Upper lobe of left lung (tissue), 6 donors: ENCODE measurements around the gene GOLGA8K. TPM values are rescaled to one million over a fixed set of nuclear protein-coding genes. Genes with fewer than 3 reads are reported as not detected.
"Not testable (repeated sequence)": the region's sequence is repeated elsewhere in the genome, so short reads cannot be mapped to it uniquely, and the experiment has no call there.

ENCODE experiments used
- ATAC-seq, 2 donors: fragments of 200-7000 bp; cut with Tn5 transposase; one replicate each; pipeline ENCODE4 v1.9.1; 2022; ENCODE audit warnings: mild to moderate bottlenecking in 2 of 2, moderate library complexity in 2 of 2; ENCODE audit not compliant: low FRiP score in 2 of 2
- DNase-seq, 2 donors: peaks; one replicate each; pipeline ENCODE4 v3.0.0-alpha.2; 2019 to 2020
- H3K27ac ChIP-seq, 4 donors: fragments of 200-600 bp; sonication (generic); one replicate each; pipeline ENCODE4 v1.5.1; 2016 to 2019
- H3K27me3 ChIP-seq, 4 donors: fragments of 200-600 bp; sonication (generic); one replicate each; pipeline ENCODE4 v1.5.1; 2017 to 2019
- H3K36me3 ChIP-seq, 4 donors: fragments of 200-600 bp; sonication (generic); one replicate each; pipeline ENCODE4 v1.5.1; 2016 to 2019
- H3K4me1 ChIP-seq, 4 donors: fragments of 200-600 bp; sonication (generic); one replicate each; pipeline ENCODE4 v1.5.1; 2018 to 2019
- H3K4me3 ChIP-seq, 4 donors: fragments of 200-600 bp; sonication (generic); one replicate each; pipeline ENCODE4 v1.5.1; 2017 to 2019; ENCODE audit warnings: mild to moderate bottlenecking in 2 of 4, moderate library complexity in 1 of 4
- H3K9me3 ChIP-seq, 4 donors: fragments of 200-600 bp; sonication (generic); one replicate each; pipeline ENCODE4 v1.5.1; 2018 to 2019
- WGBS, 2 donors: methylation state at CpG; one replicate each; pipeline ENCODE4 v1.1.5; 2017 to 2018; 5-methylcytosine and 5-hydroxymethylcytosine counted together
- total RNA-seq, 6 donors: library from RNA; depleted of rRNA in 4 of 6; stranded (reverse); fragments of >200 nt in 4 of 6; gene quantifications; one replicate each; pipeline versions ENCODE4 v1.1.0 to v1.2.1, GENCODE V29; 2016 to 2021
- TF ChIP-seq, protein P1 (sequence below), 6 experiments: fragments of 450-650 bp in 4 of 6; fragments of 200-600 bp in 2 of 6; sonication (generic) in 2 of 6; IDR thresholded peaks; one replicate each; pipeline ENCODE4 v1.5.1; 2016 to 2019; ENCODE audit warnings: antibody characterized with exemption in 6 of 6
- donor health status: DM: no; HTN: no; CAD: no; lungs with moderate emphysema.
- donor health status: DM: no; HTN: yes; CAD: no; lungs with severe emphysema.

The GOLGA8K gene, protein sequence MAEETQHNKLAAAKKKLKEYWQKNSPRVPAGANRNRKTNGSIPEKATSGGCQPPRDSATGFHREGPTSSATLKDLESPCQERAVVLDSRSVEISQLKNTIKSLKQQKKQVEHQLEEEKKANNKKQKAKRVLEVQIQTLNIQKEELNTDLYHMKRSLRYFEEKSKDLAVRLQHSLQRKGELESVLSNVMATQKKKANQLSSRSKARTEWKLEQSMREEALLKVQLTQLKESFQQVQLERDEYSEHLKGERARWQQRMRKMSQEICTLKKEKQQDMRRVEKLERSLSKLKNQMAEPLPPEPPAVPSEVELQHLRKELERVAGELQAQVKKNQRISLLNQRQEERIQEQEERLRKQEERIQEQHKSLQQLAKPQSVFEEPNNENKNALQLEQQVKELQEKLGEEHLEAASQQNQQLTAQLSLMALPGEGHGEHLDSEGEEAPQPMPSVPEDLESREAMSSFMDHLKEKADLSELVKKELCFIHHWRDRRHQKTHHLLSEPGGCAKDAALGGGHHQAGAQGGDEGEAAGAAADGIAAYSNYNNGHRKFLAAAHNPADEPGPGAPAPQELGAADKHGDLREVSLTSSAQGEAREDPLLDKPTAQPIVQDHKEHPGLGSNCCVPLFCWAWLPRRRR
- 1 to 10 TPM in 3 of 6 donors, under 1 TPM in 1, not detected in 2; 0.89 to 8.4 (median 1.9) TPM for total RNA-seq

DNA sequence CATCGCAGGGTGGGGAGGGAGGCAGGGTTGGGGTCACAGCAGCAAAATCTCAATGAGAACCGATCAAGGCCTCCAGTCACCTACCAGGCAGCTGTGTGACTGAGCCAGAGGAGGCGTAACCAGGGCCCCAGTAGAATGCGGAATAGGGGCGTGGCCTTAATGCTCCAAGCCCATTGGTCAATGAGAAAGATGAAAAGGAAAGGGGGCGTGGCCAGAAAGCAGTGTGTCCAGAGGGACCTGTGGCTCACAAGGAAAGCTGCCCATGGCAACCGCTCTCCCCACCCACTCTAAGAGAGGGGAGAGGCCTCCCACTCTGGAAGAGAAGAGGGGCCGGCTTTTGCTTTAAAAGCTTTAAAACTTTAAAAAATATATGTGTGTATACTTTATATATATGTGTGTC, at the start of gene GOLGA8K:
Gene GOLGA8K (minus strand): TSS at position 101 of the 400 bp plus-strand sequence. CDS start 98 bp downstream, at position 3.
- not testable (repeated sequence) for H3K4me3 ChIP-seq, ATAC-seq, DNase-seq, H3K9me3 ChIP-seq, H3K27me3 ChIP-seq, H3K27ac ChIP-seq, H3K4me1 ChIP-seq, H3K36me3 ChIP-seq
- WGBS, 2 donors = no CpG with 5 or more reads among the region's 8 CpGs

DNA sequence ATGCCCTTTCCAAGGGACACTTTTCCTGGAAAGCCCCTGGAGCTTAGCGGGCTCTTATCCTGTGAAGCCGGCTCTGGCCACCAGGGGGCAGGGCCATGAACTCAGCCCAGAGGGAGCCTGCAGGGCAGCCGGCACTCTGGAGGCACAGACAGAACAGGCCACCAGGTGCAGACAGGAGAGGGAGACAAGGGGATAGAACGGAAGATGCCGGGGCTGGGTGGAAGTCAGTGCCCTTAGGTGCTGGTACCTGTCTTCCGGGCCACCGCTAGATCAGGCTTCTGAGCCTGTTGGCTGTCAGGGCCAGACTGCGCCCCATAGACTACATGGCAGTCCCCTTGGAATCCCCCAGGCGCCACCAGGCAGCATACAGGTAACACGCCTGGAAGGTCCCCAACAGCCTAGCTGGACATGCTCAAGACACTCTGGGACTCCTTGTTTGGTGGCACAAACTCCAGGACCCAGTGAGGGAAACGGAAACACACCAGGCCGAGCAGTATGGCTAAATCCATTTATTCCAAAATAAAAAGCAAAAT, 37.4 kb upstream of the GOLGA8K start:
- not testable (repeated sequence) for H3K4me3 ChIP-seq, H3K9me3 ChIP-seq, H3K27me3 ChIP-seq, H3K36me3 ChIP-seq, H3K4me1 ChIP-seq, ATAC-seq, H3K27ac ChIP-seq, DNase-seq
- WGBS, 2 donors = 29% methylated on average over 5 of the region's 12 CpGs; no CpG with 5 or more reads in 1 of the 2 donors

DNA sequence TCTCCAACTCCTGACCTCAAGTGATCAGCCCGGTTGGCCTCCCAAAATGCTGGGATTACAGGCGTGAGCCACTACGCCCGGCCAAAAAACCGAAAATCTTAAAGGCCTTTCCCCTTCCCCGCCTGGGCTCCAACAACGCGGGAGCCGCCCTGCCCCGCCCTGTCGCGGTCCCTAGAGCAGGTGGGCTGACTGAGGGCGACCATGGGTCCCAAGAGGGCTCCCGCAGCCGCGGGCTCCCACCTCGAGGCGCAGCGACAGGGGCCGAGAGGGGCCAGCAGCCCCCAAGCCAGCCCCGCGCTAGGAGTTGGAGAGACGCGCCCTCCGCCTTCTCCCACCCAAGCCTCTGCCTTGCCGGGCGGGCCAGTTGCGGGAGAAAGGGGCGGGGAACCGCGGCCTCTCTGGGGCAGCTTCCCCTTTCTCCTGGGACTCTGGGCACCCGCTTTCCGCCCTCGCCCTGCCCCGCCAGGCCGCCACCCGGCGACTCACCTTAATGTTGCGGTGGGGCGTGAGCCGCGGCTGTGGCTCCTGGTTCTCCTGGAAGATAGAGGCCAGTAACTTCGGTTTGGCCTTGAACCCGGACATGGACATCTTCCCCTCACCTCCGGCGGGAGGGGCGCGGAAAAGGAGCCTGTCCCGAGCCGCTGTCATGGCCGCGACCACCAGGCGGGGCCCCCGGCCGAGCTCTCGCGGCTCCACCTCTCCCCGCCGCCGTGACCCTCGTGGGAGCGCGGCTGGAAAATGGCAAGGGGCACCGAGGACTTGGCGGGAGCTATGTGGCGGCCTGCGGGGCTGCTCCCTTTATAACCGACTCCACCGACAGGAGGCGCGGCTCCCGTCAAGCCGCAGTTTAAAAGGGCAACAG, 31.2 kb upstream of the GOLGA8K start:
- H3K4me1 ChIP-seq, H3K27me3 ChIP-seq, H3K36me3 ChIP-seq, H3K4me3 ChIP-seq, H3K27ac ChIP-seq, DNase-seq, H3K9me3 ChIP-seq: not testable (repeated sequence)
- WGBS, 2 donors = no CpG with 5 or more reads among the region's 73 CpGs
- peak; percentile 90 to 95 for ATAC-seq

DNA sequence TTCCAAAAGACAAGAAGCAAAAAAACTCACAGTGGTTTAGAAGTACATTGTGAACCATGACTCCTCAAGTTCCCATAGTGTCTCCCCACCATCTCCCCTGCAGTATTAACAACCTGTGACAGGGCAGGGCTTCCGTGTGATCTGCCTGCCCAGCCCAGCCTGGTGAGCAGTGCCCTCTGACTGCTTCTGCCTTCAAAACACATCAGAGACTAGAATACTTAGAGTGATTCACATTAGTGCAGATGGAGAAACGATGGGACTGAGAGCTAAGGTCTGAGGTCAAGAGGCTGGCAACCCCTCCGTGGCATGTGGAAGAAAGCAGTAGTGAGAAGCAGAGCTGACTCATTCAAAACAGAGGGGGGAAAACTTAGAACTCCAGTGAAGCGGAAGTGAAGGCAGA, 24.5 kb upstream of the GOLGA8K start:
- not testable (repeated sequence) for ATAC-seq, H3K27ac ChIP-seq, H3K4me1 ChIP-seq, H3K27me3 ChIP-seq, H3K9me3 ChIP-seq, DNase-seq, H3K36me3 ChIP-seq, H3K4me3 ChIP-seq
- 31% methylated on average over 1 of the region's 4 CpGs for WGBS, 2 donors

DNA sequence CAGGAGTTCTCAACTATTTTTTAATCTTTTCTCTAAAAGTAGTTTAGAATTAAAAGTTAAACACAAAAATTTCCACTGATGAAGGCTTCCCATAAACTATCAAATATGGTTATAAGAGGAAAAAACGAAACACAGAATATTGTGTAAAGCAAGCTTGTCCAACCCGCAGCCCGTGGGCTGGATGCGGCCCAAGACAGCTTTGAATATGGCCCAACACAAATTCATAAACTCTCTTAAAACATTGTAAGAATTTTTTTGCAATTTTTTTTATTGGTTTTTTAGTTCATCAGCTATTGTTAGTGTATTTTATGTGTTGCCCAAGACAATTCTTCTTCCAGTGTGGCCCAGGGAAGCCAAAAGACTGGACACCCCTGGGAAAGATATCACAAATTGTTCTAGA, 23.4 kb upstream of the GOLGA8K start:
- H3K27me3 ChIP-seq, H3K27ac ChIP-seq, H3K36me3 ChIP-seq, H3K9me3 ChIP-seq, ATAC-seq, H3K4me1 ChIP-seq, H3K4me3 ChIP-seq: not testable (repeated sequence)
- DNase-seq = peak; percentile 20 to 26
- 81 to 84% methylated on average over 4 of the region's 4 CpGs for WGBS, 2 donors

DNA sequence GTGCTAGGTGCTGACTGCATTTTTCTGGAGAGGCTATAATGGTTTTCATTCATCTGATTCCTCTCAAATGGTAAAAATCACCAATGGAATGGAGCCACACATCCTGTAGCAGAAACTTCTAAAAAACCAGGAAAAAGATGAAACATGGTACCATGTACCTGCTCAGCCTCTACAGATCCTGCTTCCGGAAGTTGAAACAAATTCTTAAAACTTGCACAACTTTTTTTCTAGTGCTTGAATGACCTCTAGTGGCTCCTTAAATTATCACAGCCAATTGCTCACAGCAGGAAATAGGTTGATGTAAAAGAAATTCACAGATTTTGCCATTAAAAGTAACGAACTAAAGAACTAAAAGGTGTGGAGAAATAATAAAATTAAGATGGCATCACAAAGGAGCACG, 4.8 kb upstream of the GOLGA8K start:
- H3K36me3 ChIP-seq, DNase-seq, H3K9me3 ChIP-seq, H3K4me1 ChIP-seq, H3K27ac ChIP-seq, ATAC-seq, H3K4me3 ChIP-seq, H3K27me3 ChIP-seq: not testable (repeated sequence)
- 0 to 2% methylated on average over 2 of the region's 3 CpGs for WGBS, 2 donors
- TF ChIP-seq, protein P1, sequence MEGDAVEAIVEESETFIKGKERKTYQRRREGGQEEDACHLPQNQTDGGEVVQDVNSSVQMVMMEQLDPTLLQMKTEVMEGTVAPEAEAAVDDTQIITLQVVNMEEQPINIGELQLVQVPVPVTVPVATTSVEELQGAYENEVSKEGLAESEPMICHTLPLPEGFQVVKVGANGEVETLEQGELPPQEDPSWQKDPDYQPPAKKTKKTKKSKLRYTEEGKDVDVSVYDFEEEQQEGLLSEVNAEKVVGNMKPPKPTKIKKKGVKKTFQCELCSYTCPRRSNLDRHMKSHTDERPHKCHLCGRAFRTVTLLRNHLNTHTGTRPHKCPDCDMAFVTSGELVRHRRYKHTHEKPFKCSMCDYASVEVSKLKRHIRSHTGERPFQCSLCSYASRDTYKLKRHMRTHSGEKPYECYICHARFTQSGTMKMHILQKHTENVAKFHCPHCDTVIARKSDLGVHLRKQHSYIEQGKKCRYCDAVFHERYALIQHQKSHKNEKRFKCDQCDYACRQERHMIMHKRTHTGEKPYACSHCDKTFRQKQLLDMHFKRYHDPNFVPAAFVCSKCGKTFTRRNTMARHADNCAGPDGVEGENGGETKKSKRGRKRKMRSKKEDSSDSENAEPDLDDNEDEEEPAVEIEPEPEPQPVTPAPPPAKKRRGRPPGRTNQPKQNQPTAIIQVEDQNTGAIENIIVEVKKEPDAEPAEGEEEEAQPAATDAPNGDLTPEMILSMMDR (IDR thresholded peaks at IDR 0.05) = peak in 1 of 6 experiments; percentile 24

DNA sequence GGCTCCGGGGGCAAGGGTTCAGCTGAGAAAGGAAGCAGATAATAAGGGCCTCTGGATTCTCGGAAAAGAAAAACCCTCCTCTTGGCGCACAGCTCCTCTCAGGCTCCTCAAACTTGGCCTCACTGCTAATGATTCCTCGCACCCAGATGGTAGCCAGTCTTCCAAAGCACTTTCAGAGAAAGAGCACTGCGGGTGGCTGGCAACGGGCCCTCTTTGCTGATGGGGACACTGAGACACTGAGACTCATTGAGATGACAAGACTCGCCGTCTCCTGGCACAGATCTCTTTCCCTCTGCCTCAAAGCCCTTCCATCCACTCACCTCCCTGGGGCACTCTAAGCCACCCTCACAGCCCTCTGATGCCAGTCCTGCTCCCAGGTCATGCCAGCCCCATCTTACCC, 6.6 kb downstream of the GOLGA8K start:
- not testable (repeated sequence) for H3K36me3 ChIP-seq, H3K4me1 ChIP-seq, ATAC-seq, H3K4me3 ChIP-seq, H3K27ac ChIP-seq, DNase-seq, H3K9me3 ChIP-seq, H3K27me3 ChIP-seq
- WGBS, 2 donors = 54% methylated on average over 4 of the region's 8 CpGs; no CpG with 5 or more reads in 1 of the 2 donors

DNA sequence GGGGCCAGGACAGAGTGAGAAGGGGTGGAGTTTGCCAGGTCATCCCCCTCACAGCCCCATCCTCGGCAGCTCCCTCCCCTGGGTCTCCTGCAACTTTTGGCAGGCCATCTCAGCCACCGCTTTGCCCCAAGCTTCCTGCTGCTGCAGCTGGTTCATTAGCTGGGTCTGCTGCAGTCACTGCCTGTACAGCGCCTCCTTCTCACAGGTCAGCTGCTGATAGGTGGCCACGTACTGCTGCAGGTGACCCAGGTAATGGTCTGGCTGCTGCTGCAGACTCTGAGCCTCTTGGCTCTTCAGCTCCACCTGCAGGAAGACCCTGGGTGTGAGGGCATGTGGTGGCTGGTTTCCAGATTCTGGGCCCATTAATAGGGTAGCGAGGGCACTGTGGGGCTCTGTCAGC, 8.3 kb downstream of the GOLGA8K start:
- ATAC-seq, H3K4me1 ChIP-seq, H3K4me3 ChIP-seq, H3K9me3 ChIP-seq, H3K27ac ChIP-seq, H3K36me3 ChIP-seq, DNase-seq, H3K27me3 ChIP-seq: not testable (repeated sequence)
- WGBS, 2 donors = no CpG with 5 or more reads among the region's 5 CpGs

DNA sequence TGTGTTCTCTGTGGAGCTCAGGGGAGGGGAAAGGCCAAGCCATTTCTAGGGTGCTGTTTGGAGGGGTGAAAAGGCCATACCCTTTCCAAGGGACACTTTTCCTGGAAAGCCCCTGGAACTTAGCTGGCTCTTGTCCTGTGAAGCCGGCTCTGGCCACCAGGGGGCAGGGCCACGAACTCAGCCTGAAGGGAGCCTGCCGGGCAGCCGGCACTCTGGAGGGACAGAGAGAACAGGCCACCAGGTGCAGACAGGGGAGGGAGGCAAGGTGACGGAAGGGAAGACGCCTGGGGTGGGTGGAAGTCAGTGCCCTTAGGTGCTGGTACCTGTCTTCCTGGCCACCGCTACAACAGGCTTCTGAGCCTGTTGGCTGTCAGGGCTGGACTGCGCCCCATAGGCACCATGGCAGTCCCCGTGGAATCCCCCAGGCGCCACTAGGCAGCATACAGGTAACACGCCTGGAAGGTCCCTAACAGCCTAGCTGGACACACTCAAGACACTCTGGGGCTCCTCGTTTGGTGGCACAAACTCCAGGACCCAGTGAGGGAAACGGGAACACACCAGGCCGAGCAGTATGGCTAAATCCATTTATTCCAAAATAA, 14.9 kb downstream of the GOLGA8K start:
- not testable (repeated sequence) for H3K27ac ChIP-seq, DNase-seq, H3K9me3 ChIP-seq, H3K4me3 ChIP-seq, H3K27me3 ChIP-seq, H3K36me3 ChIP-seq, ATAC-seq, H3K4me1 ChIP-seq
- WGBS, 2 donors = no CpG with 5 or more reads among the region's 14 CpGs

DNA sequence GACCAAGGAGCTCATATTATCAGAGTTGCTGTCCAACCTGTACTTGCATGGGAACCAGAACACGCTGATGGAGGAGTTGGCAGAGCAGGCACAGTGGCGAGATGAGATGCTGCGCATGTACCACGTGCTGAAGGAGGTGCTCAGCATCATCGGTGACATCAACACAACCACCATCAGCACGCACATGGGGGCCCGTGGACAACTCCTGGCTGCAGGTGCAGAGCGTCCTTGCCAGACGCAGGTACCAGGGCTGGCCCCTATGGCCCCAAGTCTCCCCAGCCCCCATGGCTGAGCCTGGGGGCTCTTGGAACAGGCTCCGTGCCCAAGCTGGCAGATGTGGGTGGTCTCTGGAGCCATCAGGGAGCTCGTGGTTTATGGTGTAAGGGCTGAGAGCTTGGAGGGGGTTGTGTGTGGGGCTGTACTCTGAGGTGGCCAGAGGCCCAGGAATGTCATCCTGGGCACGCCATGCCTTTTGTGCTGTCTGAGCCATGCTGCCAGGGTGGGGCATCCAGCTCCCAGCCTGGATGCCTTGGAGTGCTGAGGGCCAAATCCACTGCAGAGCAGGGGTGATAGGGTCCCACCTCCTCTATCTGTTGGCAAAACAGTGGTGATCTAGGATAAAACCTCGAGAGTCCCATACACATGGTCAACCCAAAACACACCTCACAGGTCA, 17.1 kb downstream of the GOLGA8K start:
- not testable (repeated sequence) for H3K9me3 ChIP-seq, H3K27ac ChIP-seq, H3K27me3 ChIP-seq, H3K36me3 ChIP-seq, H3K4me1 ChIP-seq, H3K4me3 ChIP-seq, ATAC-seq
- peak in 1 of 2 donors; percentile 60 for DNase-seq
- WGBS, 2 donors = no CpG with 5 or more reads among the region's 13 CpGs

DNA sequence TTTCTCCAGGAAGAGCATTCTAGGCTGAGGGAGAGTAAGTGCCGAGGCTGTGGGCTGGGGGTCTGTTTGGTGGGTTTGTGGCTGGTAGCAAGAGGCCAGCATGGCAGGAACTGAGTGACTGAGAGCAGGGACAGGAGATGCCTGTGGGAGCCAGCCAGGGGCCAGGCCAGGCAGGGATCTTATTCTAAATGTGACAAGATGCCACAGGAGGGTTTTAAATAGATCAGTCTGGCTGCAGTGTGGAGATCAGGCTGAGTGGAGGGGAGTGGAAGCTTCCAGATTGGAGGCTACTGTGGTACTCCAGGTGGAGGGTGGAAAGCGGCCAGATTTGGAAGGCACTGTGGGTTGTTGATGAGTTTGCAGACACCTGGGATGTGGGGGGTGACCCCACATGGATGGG, 28.9 kb downstream of the GOLGA8K start:
- not testable (repeated sequence) for H3K4me3 ChIP-seq, H3K4me1 ChIP-seq, ATAC-seq, H3K9me3 ChIP-seq, H3K27me3 ChIP-seq, DNase-seq, H3K27ac ChIP-seq, H3K36me3 ChIP-seq
- WGBS, 2 donors = no CpG with 5 or more reads among the region's 2 CpGs
